NCI-H226 (cell line): ENCODE results near the gene STK38L.

ENCODE experiments used
- DNase-seq: peaks from one replicate; pipeline ENCODE4 v3.0.0-alpha.2; 2015

STK38L gene

DNA sequence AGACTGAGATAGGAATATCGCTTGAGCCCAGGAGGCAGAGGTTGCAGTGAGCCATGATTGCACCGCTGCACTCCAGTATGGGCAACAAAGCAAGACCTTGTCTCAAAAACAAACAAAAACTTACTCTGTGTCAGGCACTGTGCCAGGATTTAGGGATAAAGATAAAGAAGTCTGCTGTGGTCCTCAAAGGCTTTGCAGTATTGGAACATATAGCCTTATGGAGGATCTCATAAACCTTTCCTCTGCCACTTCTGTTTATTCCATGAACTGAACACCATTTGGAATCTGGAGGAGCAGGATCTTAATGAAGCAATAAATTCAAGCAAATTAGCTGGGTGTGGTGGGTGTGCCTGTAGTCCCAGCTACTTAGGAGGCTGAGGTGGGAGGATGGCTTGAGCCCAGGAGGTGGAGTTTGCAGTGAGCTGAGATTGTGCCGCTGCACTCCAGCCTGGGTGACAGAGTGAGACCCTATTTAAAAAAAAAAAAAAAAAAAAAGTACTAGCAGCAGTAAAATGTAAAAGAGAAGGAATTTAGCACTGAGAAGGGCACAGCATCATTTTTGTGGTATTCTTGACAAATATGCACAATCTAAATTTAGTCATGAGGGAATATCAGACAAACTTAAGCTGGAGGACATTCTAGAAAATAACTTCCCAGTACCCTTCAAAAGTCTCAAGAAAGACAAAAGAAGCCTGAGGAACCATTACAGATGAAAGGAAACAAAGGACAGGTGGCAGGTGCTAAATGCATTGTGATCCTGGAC is 115.7 kb downstream of the STK38L start:
- no peak for DNase-seq

DNA sequence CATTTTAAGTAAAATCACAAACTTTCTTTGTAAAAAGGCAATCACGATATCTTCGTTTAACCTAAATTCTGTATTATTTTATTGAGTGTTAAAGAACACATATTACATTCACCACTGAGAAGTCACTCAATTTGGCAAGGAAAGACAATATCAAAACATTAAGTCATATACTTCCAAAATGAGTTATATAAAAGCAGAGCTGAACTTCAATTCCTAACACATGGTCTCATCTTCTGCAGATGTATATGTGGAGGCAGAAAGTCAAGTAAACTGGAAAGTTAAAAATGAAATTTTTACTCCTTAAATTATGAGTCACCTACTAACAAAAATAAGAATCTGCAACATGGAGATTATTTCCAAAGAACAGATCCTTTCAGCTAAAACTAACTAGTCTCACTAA is 117.3 kb downstream of the STK38L start:
- DNase-seq: no peak

DNA sequence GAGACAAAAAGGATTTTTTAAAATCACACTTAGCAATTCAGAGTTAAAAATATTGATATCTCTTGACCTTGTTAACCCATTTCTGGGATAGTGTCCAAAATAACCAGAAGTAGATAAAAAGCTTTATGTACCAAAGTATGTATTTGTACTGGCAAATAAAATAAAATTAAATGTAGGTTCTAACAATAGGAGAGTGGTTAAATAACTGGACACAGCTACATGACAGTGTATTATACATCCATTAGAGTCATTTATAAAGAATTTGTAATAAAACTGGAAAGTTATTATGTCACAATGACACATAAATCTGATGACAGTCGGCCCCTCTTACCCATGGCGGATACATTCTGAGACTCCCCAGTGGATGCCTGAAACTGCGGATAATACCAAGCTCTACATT is 122.5 kb downstream of the STK38L start:
- DNase-seq: no peak

DNA sequence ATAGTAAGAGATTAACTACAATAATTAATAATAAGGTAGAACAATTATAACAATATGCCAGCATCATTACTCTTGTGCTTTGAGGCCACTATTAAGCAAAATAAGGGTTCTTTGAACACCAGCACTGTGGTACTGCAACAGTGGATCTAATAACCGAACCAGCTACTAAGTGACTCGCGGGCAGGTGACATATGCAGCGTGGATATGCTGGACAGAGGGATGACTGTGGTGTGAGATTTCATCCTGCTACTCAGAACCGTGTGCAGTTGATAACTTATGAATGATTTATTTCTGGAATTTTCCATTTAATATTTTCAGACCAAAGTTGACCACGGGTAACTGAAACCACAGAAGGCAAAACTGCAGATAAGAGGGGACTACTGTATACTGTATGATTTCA is 123.0 kb downstream of the STK38L start:
- peak; percentile 47 for DNase-seq
